Mammary epithelial cell (primary cell): ENCODE results near the gene FAM3B.

Experiments
- EZH2 ChIP-seq: IDR thresholded peaks from 2 replicates; pipeline ENCODE4 v1.6.1; 2012; ENCODE audit warnings: low read length, inconsistent platforms, borderline replicate concordance
- TF ChIP-seq, protein P1 (sequence below), 2 donors: IDR thresholded peaks in 1 of 2; conservative IDR thresholded peaks in 1 of 2; 2 replicates each; pipeline ENCODE4 v1.5.1; 2011 to 2012; ENCODE audit warnings: inconsistent platforms in 2 of 2, low read length in 2 of 2, mild to moderate bottlenecking in 2 of 2, control low read depth in 1 of 2, low read depth in 1 of 2; ENCODE audit not compliant: insufficient read depth in 1 of 2; ENCODE audit errors: extremely low read depth in 1 of 2

DNA sequence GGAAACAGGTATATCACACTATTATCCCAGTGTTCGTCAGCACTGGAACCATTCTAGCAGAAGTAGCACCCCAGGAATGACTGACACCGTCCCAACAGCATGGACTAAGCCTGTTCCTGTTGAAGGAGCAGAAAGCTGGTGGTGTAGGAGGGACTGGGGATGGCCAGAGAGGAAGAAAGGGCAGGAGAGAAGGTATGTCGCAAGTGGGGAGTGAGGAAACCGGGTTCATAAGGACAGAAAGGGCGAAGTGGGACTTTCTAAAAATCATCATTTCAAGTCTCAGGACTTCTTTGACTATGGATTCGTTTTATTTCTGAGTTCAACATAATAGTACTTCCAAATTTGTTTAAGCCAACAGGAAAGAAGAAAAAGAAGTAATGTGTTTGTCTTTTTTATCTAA lies 89.7 kb downstream of the FAM3B start:
- TF ChIP-seq, protein P1, sequence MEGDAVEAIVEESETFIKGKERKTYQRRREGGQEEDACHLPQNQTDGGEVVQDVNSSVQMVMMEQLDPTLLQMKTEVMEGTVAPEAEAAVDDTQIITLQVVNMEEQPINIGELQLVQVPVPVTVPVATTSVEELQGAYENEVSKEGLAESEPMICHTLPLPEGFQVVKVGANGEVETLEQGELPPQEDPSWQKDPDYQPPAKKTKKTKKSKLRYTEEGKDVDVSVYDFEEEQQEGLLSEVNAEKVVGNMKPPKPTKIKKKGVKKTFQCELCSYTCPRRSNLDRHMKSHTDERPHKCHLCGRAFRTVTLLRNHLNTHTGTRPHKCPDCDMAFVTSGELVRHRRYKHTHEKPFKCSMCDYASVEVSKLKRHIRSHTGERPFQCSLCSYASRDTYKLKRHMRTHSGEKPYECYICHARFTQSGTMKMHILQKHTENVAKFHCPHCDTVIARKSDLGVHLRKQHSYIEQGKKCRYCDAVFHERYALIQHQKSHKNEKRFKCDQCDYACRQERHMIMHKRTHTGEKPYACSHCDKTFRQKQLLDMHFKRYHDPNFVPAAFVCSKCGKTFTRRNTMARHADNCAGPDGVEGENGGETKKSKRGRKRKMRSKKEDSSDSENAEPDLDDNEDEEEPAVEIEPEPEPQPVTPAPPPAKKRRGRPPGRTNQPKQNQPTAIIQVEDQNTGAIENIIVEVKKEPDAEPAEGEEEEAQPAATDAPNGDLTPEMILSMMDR (conservative IDR thresholded peaks at IDR 0.05 in 1 of 2, IDR thresholded peaks at IDR 0.05 in 1 of 2; ENCODE audit: extremely low read depth in 1 of 2, insufficient read depth in 1 of 2, low read depth in 1 of 2, low read length in 2 of 2), result no peak
- no peak for TF ChIP-seq EZH2
